ENCODE data around the gene WWC2.

DNA sequence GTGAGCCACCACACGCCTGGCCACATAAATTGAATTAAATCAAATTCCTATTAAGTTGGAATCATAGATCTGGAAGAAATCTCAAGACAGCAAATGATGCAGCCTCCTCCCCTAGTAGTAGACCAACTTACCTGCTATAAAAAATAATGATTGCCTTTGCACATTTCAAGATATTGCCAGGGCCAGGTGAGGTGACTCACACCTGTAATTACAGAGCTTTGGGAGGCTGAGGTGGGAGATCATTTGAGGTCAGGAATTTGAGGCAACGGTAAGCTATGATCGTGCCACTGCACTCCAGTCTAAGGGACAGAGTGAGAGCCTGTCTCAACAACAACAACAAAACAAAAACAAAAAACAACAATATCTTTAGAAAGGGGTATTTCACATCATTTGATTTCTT is 17.0 kb upstream of the WWC2 start:
- TF ChIP-seq CTCF (IDR thresholded peaks at IDR 0.05; ENCODE audit: borderline replicate concordance, extremely low read depth, low read length, poor library complexity, severe bottlenecking) (no peak), EZH2 (IDR thresholded peaks at IDR 0.05; ENCODE audit: borderline replicate concordance, low read depth, low read length, severe bottlenecking) (no peak)
